ENCODE measurements around the gene ADGRG6.

The ADGRG6 gene

GRCh38 chr6:142376115-142376514, 74.3 kb downstream of the ADGRG6 start:
- H3K27ac Mint-ChIP-seq, result no peak overlapping the region
- no peak for TF ChIP-seq CTCF (IDR thresholded peaks at IDR 0.05)
- DNase-seq, result no peak
- no peaks in the 10 kb centered on the region for H3K27me3 Mint-ChIP-seq (ENCODE audit: low read depth, poor library complexity)
- H3K4me3 Mint-ChIP-seq, result no peak overlapping the region
- H3K4me1 Mint-ChIP-seq, result peaks cover 35% of the 10 kb centered on the region
- no peaks in the 10 kb centered on the region for H3K9me3 Mint-ChIP-seq
- H3K36me3 Mint-ChIP-seq (ENCODE audit: low read depth), result no peaks in the 10 kb centered on the region

DNA sequence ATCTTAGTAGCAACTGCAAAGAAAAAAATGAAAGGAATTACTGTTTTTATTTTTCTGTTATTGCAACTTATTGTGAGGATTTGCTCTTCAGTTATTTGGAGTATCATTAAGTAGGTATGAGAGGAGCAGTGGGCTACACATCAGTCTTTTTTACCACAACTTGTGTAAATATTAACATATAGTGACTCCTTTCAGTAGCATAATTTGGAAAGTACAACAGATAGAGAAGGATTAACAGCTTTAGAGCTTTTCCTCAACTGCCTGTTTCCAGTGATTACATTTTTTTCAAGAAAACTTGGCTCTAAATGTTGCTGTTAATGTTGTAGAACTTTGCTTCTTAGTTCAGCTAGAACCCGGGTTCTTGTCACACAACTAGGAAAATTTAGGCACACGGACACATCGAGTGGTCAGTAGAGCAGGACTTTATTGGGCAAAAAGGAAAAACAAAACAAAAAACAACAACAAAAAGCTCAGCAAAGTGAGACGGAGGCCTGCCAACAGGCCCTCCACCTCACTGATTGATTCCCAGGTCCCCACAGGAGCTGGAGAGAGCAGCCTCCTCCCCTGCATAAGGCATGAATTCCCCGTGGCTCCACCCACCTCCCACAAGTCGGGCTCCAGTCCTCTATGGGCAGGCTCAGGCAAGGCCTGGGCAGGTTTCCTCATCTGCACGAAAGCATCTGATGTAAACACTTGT, 75.1 kb downstream of the ADGRG6 start:
- no peak for TF ChIP-seq CTCF (IDR thresholded peaks at IDR 0.05)
- peaks cover 35% of the 10 kb centered on the region for H3K4me1 Mint-ChIP-seq

GRCh38 chr6:142377497-142377848, 75.7 kb downstream of the ADGRG6 start:
- no peak for TF ChIP-seq CTCF (IDR thresholded peaks at IDR 0.05)
- H3K27me3 Mint-ChIP-seq (ENCODE audit: low read depth, poor library complexity), result no peaks in the 10 kb centered on the region
- no peaks in the 10 kb centered on the region for H3K36me3 Mint-ChIP-seq (ENCODE audit: low read depth)
- no peak overlapping the region for H3K4me3 Mint-ChIP-seq
- H3K27ac Mint-ChIP-seq, result no peak overlapping the region
- no peak for DNase-seq
- no peaks in the 10 kb centered on the region for H3K9me3 Mint-ChIP-seq
- peaks cover 35% of the 10 kb centered on the region for H3K4me1 Mint-ChIP-seq

More for the DNA sequence above, 75.1 kb downstream of the ADGRG6 start:
- Mint-ChIP-seq H3K36me3 (ENCODE audit: low read depth) (no peaks in the 10 kb centered on the region), H3K4me3 (no peak overlapping the region), H3K9me3 (no peaks in the 10 kb centered on the region), H3K27ac (peak overlapping the region; percentile 87), H3K27me3 (ENCODE audit: low read depth, poor library complexity) (no peaks in the 10 kb centered on the region)
- peak; percentile 33 for DNase-seq

GRCh38 chr6:142378138-142378875, 76.5 kb downstream of the ADGRG6 start:
- H3K9me3 Mint-ChIP-seq, result no peaks in the 10 kb centered on the region
- DNase-seq, result no peak
- H3K27ac Mint-ChIP-seq, result peak overlapping the region; percentile 96
- no peak for TF ChIP-seq CTCF (IDR thresholded peaks at IDR 0.05)
- peak overlapping the region; percentile 2 for H3K4me3 Mint-ChIP-seq
- H3K27me3 Mint-ChIP-seq (ENCODE audit: low read depth, poor library complexity), result no peaks in the 10 kb centered on the region
- H3K36me3 Mint-ChIP-seq (ENCODE audit: low read depth), result no peaks in the 10 kb centered on the region
- peaks cover 35% of the 10 kb centered on the region for H3K4me1 Mint-ChIP-seq

DNA sequence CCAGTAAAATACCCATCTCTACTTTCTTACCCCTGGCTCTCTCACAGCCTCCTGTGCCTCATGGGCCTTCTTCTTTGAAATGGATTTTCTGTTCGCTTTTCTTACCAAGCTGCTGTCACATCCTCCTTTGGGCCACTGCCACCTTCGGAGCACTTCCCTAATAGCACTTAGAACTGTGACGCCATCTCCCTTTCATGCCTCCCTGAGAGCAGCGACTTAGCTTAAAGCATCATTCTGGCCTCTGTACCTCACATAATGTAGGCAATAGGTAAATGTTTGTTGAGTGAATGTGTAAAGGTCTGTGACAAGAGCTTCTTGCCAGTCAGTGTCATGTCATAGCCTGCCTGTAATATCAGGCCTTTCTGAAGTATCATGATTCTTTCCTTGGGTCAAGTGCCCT, 78.8 kb downstream of the ADGRG6 start:
- Mint-ChIP-seq H3K4me3 (no peak overlapping the region), H3K27ac (no peak overlapping the region), H3K9me3 (no peaks in the 10 kb centered on the region), H3K36me3 (ENCODE audit: low read depth) (no peaks in the 10 kb centered on the region), H3K4me1 (peaks cover 26% of the 10 kb centered on the region), H3K27me3 (ENCODE audit: low read depth, poor library complexity) (no peaks in the 10 kb centered on the region)
- DNase-seq, result no peak
- TF ChIP-seq CTCF (IDR thresholded peaks at IDR 0.05), result no peak

GRCh38 chr6:142381181-142381580, 79.4 kb downstream of the ADGRG6 start:
- H3K4me1 Mint-ChIP-seq, result peaks cover 26% of the 10 kb centered on the region
- H3K27ac Mint-ChIP-seq, result no peak overlapping the region

More at GRCh38 chr6:142381181-142381580, 79.4 kb downstream of the ADGRG6 start:
- Mint-ChIP-seq H3K4me3 (no peak overlapping the region), H3K27me3 (ENCODE audit: low read depth, poor library complexity) (no peaks in the 10 kb centered on the region), H3K36me3 (ENCODE audit: low read depth) (no peaks in the 10 kb centered on the region), H3K9me3 (no peaks in the 10 kb centered on the region)
- TF ChIP-seq CTCF (IDR thresholded peaks at IDR 0.05), result no peak
- no peak for DNase-seq
